ENCODE results near the gene HGD.
"Not testable (repeated sequence)": the region's sequence is repeated elsewhere in the genome, so short reads cannot be mapped to it uniquely, and the experiment has no call there.

HGD gene

GRCh38 chr3:120640231-120640630 is 41.8 kb downstream of the HGD start:
- no peak for DNase-seq (ENCODE audit: low read depth in 1 of 2, low spot score in 1 of 2)

- not testable (repeated sequence) for DNase-seq (ENCODE audit: low read depth in 1 of 2, low spot score in 1 of 2)
Measured at GRCh38 chr3:120638820-120639219, 43.2 kb downstream of the HGD start.

GRCh38 chr3:120637851-120638559 is 44.0 kb downstream of the HGD start:
- no peak for DNase-seq (ENCODE audit: low read depth in 1 of 2, low spot score in 1 of 2)

- no peak for DNase-seq (ENCODE audit: low read depth in 1 of 2, low spot score in 1 of 2)
Measured at GRCh38 chr3:120636795-120637401, 45.1 kb downstream of the HGD start.

- no peak for DNase-seq (ENCODE audit: low read depth in 1 of 2, low spot score in 1 of 2)
Measured at GRCh38 chr3:120634539-120634938, 47.5 kb downstream of the HGD start.

- DNase-seq (ENCODE audit: low read depth in 1 of 2, low spot score in 1 of 2) = no peak
Measured at GRCh38 chr3:120625159-120625586, 56.9 kb downstream of the HGD start.

- no peak for DNase-seq (ENCODE audit: low read depth in 1 of 2, low spot score in 1 of 2)
Measured at GRCh38 chr3:120623727-120624093, 58.3 kb downstream of the HGD start.

- DNase-seq (ENCODE audit: low read depth in 1 of 2, low spot score in 1 of 2) = no peak
Measured at GRCh38 chr3:120622870-120623726, 58.9 kb downstream of the HGD start.

GRCh38 chr3:120622457-120622856 is 59.6 kb downstream of the HGD start:
- DNase-seq (ENCODE audit: low read depth in 1 of 2, low spot score in 1 of 2) = no peak

GRCh38 chr3:120616745-120617144 is 65.3 kb downstream of the HGD start:
- DNase-seq (ENCODE audit: low read depth in 1 of 2, low spot score in 1 of 2) = not testable (repeated sequence)

GRCh38 chr3:120615847-120616609 is 66.0 kb downstream of the HGD start:
- DNase-seq (ENCODE audit: low read depth in 1 of 2, low spot score in 1 of 2) = no peak

- no peak for DNase-seq (ENCODE audit: low read depth in 1 of 2, low spot score in 1 of 2)
Measured at GRCh38 chr3:120614765-120615164, 67.3 kb downstream of the HGD start.

GRCh38 chr3:120608506-120608905 is 73.5 kb downstream of the HGD start:
- DNase-seq (ENCODE audit: low read depth in 1 of 2, low spot score in 1 of 2) = no peak

GRCh38 chr3:120604784-120605183 is 77.3 kb downstream of the HGD start:
- DNase-seq (ENCODE audit: low read depth in 1 of 2, low spot score in 1 of 2) = no peak

- no peak for DNase-seq (ENCODE audit: low read depth in 1 of 2, low spot score in 1 of 2)
Measured at GRCh38 chr3:120604382-120604781, 77.7 kb downstream of the HGD start.

- DNase-seq (ENCODE audit: low read depth in 1 of 2, low spot score in 1 of 2) = no peak
Measured at GRCh38 chr3:120602682-120603081, 79.4 kb downstream of the HGD start.

- no peak for DNase-seq (ENCODE audit: low read depth in 1 of 2, low spot score in 1 of 2)
Measured at GRCh38 chr3:120601554-120601953, 80.5 kb downstream of the HGD start.

- DNase-seq (ENCODE audit: low read depth in 1 of 2, low spot score in 1 of 2) = no peak
Measured at GRCh38 chr3:120599211-120599610, 82.8 kb downstream of the HGD start.

GRCh38 chr3:120597445-120598049 is 84.5 kb downstream of the HGD start:
- no peak for DNase-seq (ENCODE audit: low read depth in 1 of 2, low spot score in 1 of 2)

GRCh38 chr3:120596853-120597223 is 85.2 kb downstream of the HGD start:
- no peak for DNase-seq (ENCODE audit: low read depth in 1 of 2, low spot score in 1 of 2)
